GM12801 (cell line): ENCODE results near the gene NPAS2.

Experiments
- CTCF ChIP-seq: IDR thresholded peaks from one replicate; pipeline ENCODE4 v1.5.1; 2011; ENCODE audit warnings: control low read depth; ENCODE audit not compliant: insufficient read length; ENCODE audit errors: extremely low read depth

Gene NPAS2

GRCh38 chr2:100962366-100963025 lies 142.6 kb downstream of the NPAS2 start:
- no peak for TF ChIP-seq CTCF

GRCh38 chr2:100963026-100963375 lies 143.1 kb downstream of the NPAS2 start:
- no peak for TF ChIP-seq CTCF

- TF ChIP-seq CTCF, result no peak
These were observed 144.3 kb downstream of the NPAS2 start for GRCh38 chr2:100964222-100964621.

GRCh38 chr2:100964681-100965169 lies 144.8 kb downstream of the NPAS2 start:
- no peak for TF ChIP-seq CTCF

GRCh38 chr2:100965596-100965995 lies 145.7 kb downstream of the NPAS2 start:
- no peak for TF ChIP-seq CTCF

- no peak for TF ChIP-seq CTCF
These were observed 147.8 kb downstream of the NPAS2 start for GRCh38 chr2:100967716-100968115.

GRCh38 chr2:100968146-100969145 lies 148.5 kb downstream of the NPAS2 start:
- no peak for TF ChIP-seq CTCF
